K562 (cell line): ENCODE results near the gene DIAPH3. TPM values are rescaled to one million over a fixed set of nuclear protein-coding genes. Genes with fewer than 3 reads are reported as not detected.

Experiments used
- ATAC-seq: fragments of 200-7000 bp; cut with Tn5 transposase; 3 replicates; pipeline ENCODE4 v1.9.1; 2020; ENCODE audit warnings: moderate library complexity
- BruUV-seq: library from RNA; stranded (reverse); fragments of 400-500 nt; replicated peaks from 2 replicates; lab custom pipeline; 2021; lab: Mats Ljungman, UMichigan
- CTCF ChIA-PET: fragments of 300-600 bp; formaldehyde crosslinking; extraction: SDS; loops from one replicate; lab custom pipeline; 2021; ENCODE audit warnings: low intra/inter-chr PET ratio; lab: Yijun Ruan, JAX
- POLR2A ChIA-PET: fragments of 300-600, 350-650 bp; sonication (Branson Sonifier 250); formaldehyde crosslinking; extraction: SDS; loops from one replicate; lab custom pipeline; 2021; ENCODE audit warnings: antibody characterized with exemption, inconsistent platforms; lab: Yijun Ruan, JAX
- DNase-seq, 4 experiments: peaks; one replicate each; pipeline versions ENCODE4 v3.0.0 to v3.0.0-alpha.2; 2011 to 2018; ENCODE audit warnings: low spot score in 3 of 4, mixed read lengths in 3 of 4; ENCODE audit errors: extremely low read depth in 1 of 4
- FAIRE-seq: peaks from 2 replicates; lab custom pipeline; 2011; peaks lifted over from hg19 to GRCh38; lab: Jason Lieb, UNC
- H2AFZ ChIP-seq: 2 replicates; pipeline ENCODE4 v1.6.0; 2011; ENCODE audit warnings: low read depth, low read length, control low read depth, inconsistent platforms
- H3K27ac ChIP-seq: fragments of 200-600 bp; 3 replicates; pipeline ENCODE4 v1.8.0; 2011; ENCODE audit warnings: low read depth, mild to moderate bottlenecking, control low read depth, inconsistent platforms, low read length, moderate library complexity, mixed read lengths; ENCODE audit errors: extremely low read depth
- H3K27me3 ChIP-seq, 2 experiments: fragments of 300-600 bp in 1 of 2; 2 replicates in 1 of 2; 3 replicates in 1 of 2; pipeline versions ENCODE4 v1.6.0 to v1.8.0; 2011; ENCODE audit warnings: inconsistent platforms in 2 of 2, low read length in 2 of 2, mild to moderate bottlenecking in 1 of 2, mixed read lengths in 1 of 2, moderate library complexity in 1 of 2; ENCODE audit not compliant: control insufficient read depth in 2 of 2, insufficient read depth in 2 of 2
- H3K36me3 ChIP-seq: fragments of 300-600 bp; 3 replicates; pipeline ENCODE4 v1.8.0; 2011; ENCODE audit warnings: mild to moderate bottlenecking, low read length, inconsistent platforms; ENCODE audit not compliant: control insufficient read depth, insufficient read depth
- H3K4me1 ChIP-seq, 2 experiments: fragments of 200-600 bp in 1 of 2; replicated peaks in 1 of 2; 2 replicates in 1 of 2; 3 replicates in 1 of 2; pipeline versions ENCODE4 v1.5.1 to v1.8.0; 2011; ENCODE audit warnings: inconsistent platforms in 2 of 2, low read length in 2 of 2, mild to moderate bottlenecking in 1 of 2, mixed read lengths in 1 of 2, moderate library complexity in 1 of 2; ENCODE audit not compliant: control insufficient read depth in 2 of 2, insufficient read depth in 2 of 2
- H3K4me2 ChIP-seq: 2 replicates; pipeline ENCODE4 v1.6.1; 2011; ENCODE audit warnings: low read length, control low read depth, inconsistent platforms, mixed read lengths; ENCODE audit not compliant: insufficient read depth
- H3K4me3 ChIP-seq: fragments of 200-600 bp; sonication (generic), shearing (Covaris generic); 2 replicates; pipeline ENCODE4 v1.5.1; 2016; ENCODE audit warnings: control low read depth, inconsistent platforms
- H3K79me2 ChIP-seq: fragments of 200-600 bp; 3 replicates; pipeline ENCODE4 v1.8.0; 2011; ENCODE audit warnings: low read length, inconsistent platforms; ENCODE audit not compliant: control insufficient read depth, insufficient read depth
- H3K9ac ChIP-seq, 2 experiments: 2 replicates each; pipeline versions ENCODE4 v1.6.0 to v1.6.1; 2011; ENCODE audit warnings: low read depth in 2 of 2, low read length in 2 of 2, control low read depth in 1 of 2, inconsistent platforms in 1 of 2, mild to moderate bottlenecking in 1 of 2, mixed read lengths in 1 of 2; ENCODE audit not compliant: insufficient read depth in 1 of 2
- H3K9me1 ChIP-seq: one replicate; pipeline ENCODE4 v1.6.0; 2011; ENCODE audit warnings: inconsistent platforms, mild to moderate bottlenecking, low read length, moderate library complexity; ENCODE audit not compliant: control insufficient read depth, insufficient read depth
- H3K9me3 ChIP-seq: replicated peaks from 2 replicates; pipeline ENCODE4 v1.5.1; 2011; ENCODE audit warnings: low read depth, low read length, inconsistent platforms; ENCODE audit not compliant: control insufficient read depth, insufficient read depth
- H4K20me1 ChIP-seq: replicated peaks from 2 replicates; pipeline ENCODE4 v1.6.1; 2011; ENCODE audit warnings: low read length, inconsistent platforms, mixed read lengths; ENCODE audit not compliant: control insufficient read depth, insufficient read depth
- ATF7 ChIP-seq: fragments of 450-650 bp; IDR thresholded peaks from 2 replicates; pipeline ENCODE4 v1.7.1; 2014; ENCODE audit warnings: mild to moderate bottlenecking, moderate library complexity
- CBFB ChIP-seq: sonication (generic); formaldehyde crosslinking; IDR thresholded peaks from 2 replicates; pipeline ENCODE4 v1.4.0; 2020; ENCODE audit warnings: mild to moderate bottlenecking, missing genetic modification reagents
- CTCF ChIP-seq, 3 experiments: IDR thresholded peaks in 2 of 3; conservative IDR thresholded peaks in 1 of 3; 2 replicates each; pipeline ENCODE4 v1.5.1; 2011 to 2012; ENCODE audit warnings: low read length in 3 of 3, mild to moderate bottlenecking in 3 of 3, control low read depth in 2 of 3, improper control_type of control experiment in 1 of 3, inconsistent platforms in 1 of 3, low read depth in 1 of 3, mixed read lengths in 1 of 3, moderate library complexity in 1 of 3; ENCODE audit not compliant: insufficient read depth in 2 of 3
- FOXK2 ChIP-seq, 2 experiments: fragments of 450-650 bp; IDR thresholded peaks in 1 of 2; conservative IDR thresholded peaks in 1 of 2; 2 replicates each; pipeline ENCODE4 v1.6.1; 2016; ENCODE audit warnings: low read depth in 2 of 2, mild to moderate bottlenecking in 1 of 2
- ILF3 ChIP-seq: fragments of 450-650 bp; IDR thresholded peaks from 2 replicates; pipeline ENCODE4 v1.6.1; 2018; ENCODE audit warnings: antibody characterized with exemption, mild to moderate bottlenecking, moderate library complexity, borderline replicate concordance
- ZNF232 ChIP-seq: sonication (generic); formaldehyde crosslinking; IDR thresholded peaks from 2 replicates; pipeline ENCODE4 v1.8.0; 2022; ENCODE audit warnings: mild to moderate bottlenecking, missing genetic modification reagents
- ZNF274 ChIP-seq: IDR thresholded peaks from 2 replicates; pipeline ENCODE4 v1.6.1; 2011; ENCODE audit warnings: low read depth, mild to moderate bottlenecking, low read length, moderate library complexity, borderline replicate concordance
- WGBS: fragments of 100-300 bp; shearing (Covaris generic); methylation state at CpG from one replicate; pipeline ENCODE4 v1.1.6; 2016; ENCODE audit warnings: low coverage, mixed read lengths; ENCODE audit not compliant: insufficient coverage; ENCODE audit errors: missing lambda C conversion rate; 5-methylcytosine and 5-hydroxymethylcytosine counted together
- in situ Hi-C: fragments of 300-500 bp; cut with MboI; formaldehyde crosslinking; loops from 4 replicates; pipeline ENCODE4 v1.15.0; 2018; ENCODE audit warnings: inconsistent platforms, mixed read lengths
- intact Hi-C: fragments of 100-400 bp; cut with micrococcal nuclease; formaldehyde crosslinking; loops from 2 replicates; pipeline ENCODE4 v1.14.2; 2022
- polyA plus RNA-seq, 8 experiments: library from polyadenylated mRNA; depleted of rRNA in 4 of 8; stranded (reverse) in 5 of 8; unstranded in 3 of 8; fragments of >200 nt; fragmentation: Nextera tagmentation in 2 of 8; fragmentation: Illumina TruSeq in 1 of 8; extraction: Ambion mirVana in 2 of 8; extraction: Trizol in 1 of 8; gene quantifications; 2 replicates each; pipeline versions ENCODE4 v1.2.1 to v1.2.3, GENCODE V29; 2011 to 2014; ENCODE audit warnings: inconsistent platforms in 1 of 8, missing spikeins in 1 of 8
- total RNA-seq, 7 experiments: library from RNA; depleted of rRNA in 6 of 7; stranded (reverse); fragments of >200 nt in 6 of 7; fragmentation: Illumina TruSeq in 2 of 7; extraction: Trizol in 2 of 7; gene quantifications; 2 replicates each; pipeline versions ENCODE4 v1.2.1 to v1.2.3, GENCODE V29; 2011 to 2021; ENCODE audit warnings: low replicate concordance in 1 of 7

DIAPH3 gene
- total and polyA plus RNA-seq, 9 of the 15 experiments (the other 6 are each of a cell fraction or from before 2014, with no cell fraction given) = 9.0 to 18.7 (median 14.7) TPM

GRCh38 chr13:60135344-60135743 is 28.4 kb downstream of the DIAPH3 start:
- intact Hi-C loops = no loop called here
- no peak for FAIRE-seq
- H3K79me2 ChIP-seq = peaks cover 21% of the 10 kb centered on the region
- BruUV-seq = no TSS peak
- no peaks in the 10 kb centered on the region for H3K9me1 ChIP-seq
- no peaks in the 10 kb centered on the region for H4K20me1 ChIP-seq
- peaks cover 7% of the 10 kb centered on the region; the same call in 2 of the 3 replicates for H3K36me3 ChIP-seq
- DNase-seq = no peak
- no peak for ATAC-seq
- no peak overlapping the region for H3K27ac ChIP-seq
- no peak overlapping the region for H2AFZ ChIP-seq
- ChIA-PET CTCF (no interaction called here), POLR2A (no interaction called here)
- H3K27me3 ChIP-seq = no peaks in the 10 kb centered on the region
- H3K9me3 ChIP-seq = no peaks in the 10 kb centered on the region
- WGBS = 29% methylated on average over 1 of the region's 1 CpG
- no peaks in the 10 kb centered on the region; a peak in 1 of 5 replicates for H3K4me1 ChIP-seq
- H3K4me3 ChIP-seq = no peak overlapping the region
- no peak overlapping the region for H3K4me2 ChIP-seq
- no peak for TF ChIP-seq ZNF274
- TF ChIP-seq ATF7 = no peak
- no peak for TF ChIP-seq ILF3
- no peak for TF ChIP-seq FOXK2 (conservative IDR thresholded peaks at IDR 0.05 in 1 of 2, IDR thresholded peaks at IDR 0.05 in 1 of 2; ENCODE audit: low read depth in 2 of 2)
- no peak for TF ChIP-seq CBFB (CRISPR knock-in tag)
- TF ChIP-seq, all 486 proteins: peak for 0
- no peak overlapping the region for H3K9ac ChIP-seq
- in situ Hi-C loops = no loop called here

- peaks cover 14% of the 10 kb centered on the region for H3K79me2 ChIP-seq
- TF ChIP-seq ZNF232 (no peak), CTCF (IDR thresholded peaks at IDR 0.05 in 2 of 3, conservative IDR thresholded peaks at IDR 0.05 in 1 of 3; ENCODE audit: insufficient read depth in 2 of 3, low read depth in 1 of 3, low read length in 3 of 3) (peak in 1 of 3 experiments; percentile 23; a peak in 1 of 6 replicates)
- H3K4me3 ChIP-seq = no peak overlapping the region
- 82% methylated on average over 3 of the region's 4 CpGs for WGBS
- no peak overlapping the region for H3K27ac ChIP-seq
- no peaks in the 10 kb centered on the region; a peak in 1 of 5 replicates for H3K4me1 ChIP-seq
- in situ Hi-C loops (no loop called here), intact Hi-C loops (no loop called here)
- no peaks in the 10 kb centered on the region for H3K27me3 ChIP-seq
- ATAC-seq (peak; percentile 27; the same call in 1 of the 3 replicates), DNase-seq (no peak), FAIRE-seq (no peak)
- no peak overlapping the region for H3K9ac ChIP-seq
- H3K9me1 ChIP-seq = no peaks in the 10 kb centered on the region
- BruUV-seq = no TSS peak
- peaks cover 7% of the 10 kb centered on the region; the same call in 2 of the 3 replicates for H3K36me3 ChIP-seq
- no peaks in the 10 kb centered on the region for H4K20me1 ChIP-seq
- no peak overlapping the region for H3K4me2 ChIP-seq
- no peak overlapping the region for H2AFZ ChIP-seq
- POLR2A ChIA-PET = interaction anchor here (0.9 kb wide), 1 partner anchor 21 kb away, joined by 3 read pairs; no protein-coding TSS in a partner anchor
- H3K9me3 ChIP-seq = no peaks in the 10 kb centered on the region
- CTCF ChIA-PET = no interaction called here
These were observed 29.4 kb downstream of the DIAPH3 start for GRCh38 chr13:60134376-60134775.
